HFF-Myc (cell line): ENCODE measurements around the gene WDR76.
A peak's percentile ranks its signal among the peaks of the same experiment; 100 is the strongest.
"Not testable (repeated sequence)": the region's sequence is repeated elsewhere in the genome, so short reads cannot be mapped to it uniquely, and the experiment has no call there.

Experiments
- DNase-seq: peaks from one replicate; pipeline ENCODE4 v3.0.0-alpha.2; 2011; ENCODE audit warnings: low read depth; ENCODE audit errors: extremely low read depth
- H3K4me3 ChIP-seq: replicated peaks from 2 replicates; pipeline ENCODE4 v1.5.1; 2011; ENCODE audit warnings: low read depth, mild to moderate bottlenecking, control low read depth, low read length
- CTCF ChIP-seq: IDR thresholded peaks from 2 replicates; pipeline ENCODE4 v1.5.1; 2012; ENCODE audit warnings: mild to moderate bottlenecking, low read depth, low read length, control low read depth; ENCODE audit errors: missing control alignments

The WDR76 gene

GRCh38 chr15:43799945-43800285 lies 26.9 kb upstream of the WDR76 start, which contains the start of gene SERINC4:
Gene SERINC4, minus strand, starts transcription at chr15:43800220. Its CDS starts 234 bp downstream, at chr15:43799986.
- TF ChIP-seq CTCF: no peak
- no peak for DNase-seq
- H3K4me3 ChIP-seq: peak within 1 kb of the TSS; percentile 96

GRCh38 chr15:43800286-43801141 lies 26.3 kb upstream of the WDR76 start, which contains the start of gene HYPK:
Gene HYPK, plus strand, starts transcription at chr15:43800599. Its CDS starts 24 bp downstream, at chr15:43800623.
- peak within 1 kb of the TSS; percentile 96 for H3K4me3 ChIP-seq
- DNase-seq: peak; percentile 60
- no peak for TF ChIP-seq CTCF

GRCh38 chr15:43802676-43803075 lies 24.1 kb upstream of the WDR76 start:
- DNase-seq, H3K4me3 ChIP-seq: not testable (repeated sequence)

GRCh38 chr15:43808435-43808950 lies 18.3 kb upstream of the WDR76 start:
- no peak for DNase-seq
- TF ChIP-seq CTCF: no peak
- no peak overlapping the region for H3K4me3 ChIP-seq

GRCh38 chr15:43808960-43809678 lies 17.7 kb upstream of the WDR76 start:
- TF ChIP-seq CTCF: no peak
- H3K4me3 ChIP-seq: no peak overlapping the region
- no peak for DNase-seq

- not testable (repeated sequence) for DNase-seq, H3K4me3 ChIP-seq
Measured at GRCh38 chr15:43815064-43815463, 11.7 kb upstream of the WDR76 start.

GRCh38 chr15:43821505-43821904 lies 5.3 kb upstream of the WDR76 start:
- no peak overlapping the region for H3K4me3 ChIP-seq
- no peak for DNase-seq
- no peak for TF ChIP-seq CTCF
